ENCODE measurements around the gene SLC10A6. TPM values are rescaled to one million over a fixed set of nuclear protein-coding genes. Genes with fewer than 3 reads are reported as not detected.

SLC10A6 gene
- total and polyA plus RNA-seq, 4 donors, result 0.08 to 0.95 (median 0.25) TPM

DNA sequence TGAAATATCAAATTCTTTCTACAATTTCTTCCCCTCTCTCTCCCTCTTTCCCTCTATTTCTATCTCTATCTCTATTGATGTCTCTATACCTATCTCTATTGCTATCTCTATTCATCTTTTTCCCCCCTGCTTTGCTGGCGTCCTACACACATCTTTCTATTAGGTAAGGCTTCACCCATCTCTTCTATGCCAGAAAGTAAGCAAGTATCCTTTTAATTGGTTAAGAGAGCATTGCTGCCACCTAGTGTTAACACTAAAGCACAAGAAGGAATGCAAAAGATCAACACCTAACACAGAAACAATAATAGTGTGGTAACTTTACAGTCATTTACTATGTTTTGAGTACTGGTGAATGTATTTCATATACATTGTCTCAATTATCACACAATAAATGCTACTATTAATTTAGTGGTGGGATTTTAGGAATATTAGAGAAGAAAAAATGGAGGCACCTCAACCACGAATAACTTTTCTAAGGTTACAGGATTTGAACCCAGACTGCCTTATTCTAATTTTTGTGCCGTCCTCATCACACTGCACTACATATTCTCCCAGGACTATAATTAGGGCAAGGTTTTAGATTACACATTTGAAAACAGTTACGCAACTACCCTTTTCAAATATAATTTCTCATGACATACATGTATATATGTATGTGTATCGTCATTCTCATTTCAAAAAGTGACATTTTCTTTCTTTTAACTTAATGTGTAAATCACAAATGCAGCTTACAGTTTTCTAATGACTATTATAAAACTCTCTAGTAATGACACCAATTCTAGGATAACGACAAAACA is 46.7 kb upstream of the SLC10A6 start:
- DNase-seq (peak in 2 of 3 donors; percentile 84 to 88), ATAC-seq (ENCODE audit: insufficient read depth, low FRiP score) (no peak)
- 73 to 82% methylated on average over 6 of the region's 6 CpGs for WGBS, 2 donors
- Histone ChIP-seq H3K36me3 (ENCODE audit: control insufficient read depth in 4 of 4, insufficient read depth in 4 of 4, low read length in 4 of 4) (no peaks in the 10 kb centered on the region), H3K4me3 (no peak overlapping the region), H3K9ac (ENCODE audit: insufficient read depth in 1 of 2, low read length in 2 of 2) (no peak overlapping the region), H3K9me3 (ENCODE audit: control insufficient read depth in 4 of 4, insufficient read depth in 3 of 4, low read length in 3 of 4) (no peaks in the 10 kb centered on the region), H3K27ac (ENCODE audit: low read depth in 1 of 2, low read length in 1 of 2) (no peak overlapping the region), H3K27me3 (ENCODE audit: control insufficient read depth in 3 of 3, insufficient read depth in 3 of 3, low read length in 2 of 3) (no peaks in the 10 kb centered on the region), H3K4me1 (ENCODE audit: control insufficient read depth in 5 of 5, insufficient read depth in 5 of 5, low read length in 5 of 5) (peaks cover 0 to 13% (median 1%) of the 10 kb centered on the region in 5 donors)
- TF ChIP-seq, protein P1, sequence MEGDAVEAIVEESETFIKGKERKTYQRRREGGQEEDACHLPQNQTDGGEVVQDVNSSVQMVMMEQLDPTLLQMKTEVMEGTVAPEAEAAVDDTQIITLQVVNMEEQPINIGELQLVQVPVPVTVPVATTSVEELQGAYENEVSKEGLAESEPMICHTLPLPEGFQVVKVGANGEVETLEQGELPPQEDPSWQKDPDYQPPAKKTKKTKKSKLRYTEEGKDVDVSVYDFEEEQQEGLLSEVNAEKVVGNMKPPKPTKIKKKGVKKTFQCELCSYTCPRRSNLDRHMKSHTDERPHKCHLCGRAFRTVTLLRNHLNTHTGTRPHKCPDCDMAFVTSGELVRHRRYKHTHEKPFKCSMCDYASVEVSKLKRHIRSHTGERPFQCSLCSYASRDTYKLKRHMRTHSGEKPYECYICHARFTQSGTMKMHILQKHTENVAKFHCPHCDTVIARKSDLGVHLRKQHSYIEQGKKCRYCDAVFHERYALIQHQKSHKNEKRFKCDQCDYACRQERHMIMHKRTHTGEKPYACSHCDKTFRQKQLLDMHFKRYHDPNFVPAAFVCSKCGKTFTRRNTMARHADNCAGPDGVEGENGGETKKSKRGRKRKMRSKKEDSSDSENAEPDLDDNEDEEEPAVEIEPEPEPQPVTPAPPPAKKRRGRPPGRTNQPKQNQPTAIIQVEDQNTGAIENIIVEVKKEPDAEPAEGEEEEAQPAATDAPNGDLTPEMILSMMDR (IDR thresholded peaks at IDR 0.05; ENCODE audit: control extremely low read depth, extremely low read depth), result peak; percentile 69

DNA sequence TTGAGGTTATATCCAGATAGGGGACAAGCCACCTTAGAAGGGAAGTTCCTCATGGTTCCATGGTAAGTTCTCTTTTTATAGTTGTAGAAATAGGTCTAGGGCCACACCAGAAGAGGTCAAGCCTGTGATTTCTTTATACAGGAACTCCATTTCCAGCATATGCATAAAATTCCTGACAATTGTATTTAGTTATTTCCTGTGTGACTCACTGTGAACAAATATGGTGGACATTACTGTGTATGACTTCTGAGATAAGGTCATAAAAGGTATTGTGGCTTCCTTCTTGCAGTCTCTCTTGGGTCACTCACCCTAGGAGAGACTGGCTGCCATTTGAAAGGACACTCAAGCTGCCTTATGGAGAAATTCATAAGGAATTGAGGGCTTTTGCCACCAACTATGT is 45.3 kb upstream of the SLC10A6 start:
- ATAC-seq (ENCODE audit: insufficient read depth, low FRiP score), result no peak
- TF ChIP-seq, protein P1 (IDR thresholded peaks at IDR 0.05; ENCODE audit: control extremely low read depth, extremely low read depth), result no peak
- no peak overlapping the region for H3K27ac ChIP-seq (ENCODE audit: low read depth in 1 of 2, low read length in 1 of 2)
- H3K4me3 ChIP-seq, result no peak overlapping the region
- peaks cover 0 to 19% (median 2%) of the 10 kb centered on the region in 5 donors for H3K4me1 ChIP-seq (ENCODE audit: control insufficient read depth in 5 of 5, insufficient read depth in 5 of 5, low read length in 5 of 5)
- H3K27me3 ChIP-seq (ENCODE audit: control insufficient read depth in 3 of 3, insufficient read depth in 3 of 3, low read length in 2 of 3), result no peaks in the 10 kb centered on the region
- DNase-seq, result no peak
- no peaks in the 10 kb centered on the region for H3K36me3 ChIP-seq (ENCODE audit: control insufficient read depth in 4 of 4, insufficient read depth in 4 of 4, low read length in 4 of 4)
- no peak overlapping the region for H3K9ac ChIP-seq (ENCODE audit: insufficient read depth in 1 of 2, low read length in 2 of 2)
- no peaks in the 10 kb centered on the region for H3K9me3 ChIP-seq (ENCODE audit: control insufficient read depth in 4 of 4, insufficient read depth in 3 of 4, low read length in 3 of 4)

DNA sequence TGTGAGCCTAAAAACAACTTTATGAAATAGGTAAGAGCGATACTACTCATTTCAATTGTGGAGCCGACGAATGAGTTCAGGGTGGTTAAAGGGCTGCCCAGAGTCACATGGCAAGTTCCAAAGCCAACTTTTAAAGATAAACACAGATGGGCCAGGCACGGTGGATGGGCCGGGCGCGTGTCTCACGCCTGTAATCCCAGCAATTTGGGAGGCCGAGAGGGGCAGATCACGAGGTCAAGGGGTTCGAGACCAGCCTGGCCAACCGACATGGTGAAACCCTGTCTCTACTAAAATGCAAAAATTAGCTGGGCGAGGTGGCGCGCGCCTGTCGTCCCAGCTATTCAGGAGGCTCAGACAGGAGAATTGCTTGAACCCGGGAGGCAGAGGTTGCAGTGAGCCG is 44.0 kb upstream of the SLC10A6 start:
- Histone ChIP-seq H3K4me3 (no peak overlapping the region), H3K27me3 (ENCODE audit: control insufficient read depth in 3 of 3, insufficient read depth in 3 of 3, low read length in 2 of 3) (no peaks in the 10 kb centered on the region), H3K27ac (ENCODE audit: low read depth in 1 of 2, low read length in 1 of 2) (no peak overlapping the region), H3K9ac (ENCODE audit: insufficient read depth in 1 of 2, low read length in 2 of 2) (peak overlapping the region in 1 of 2 donors; percentile 96), H3K36me3 (ENCODE audit: control insufficient read depth in 4 of 4, insufficient read depth in 4 of 4, low read length in 4 of 4) (no peaks in the 10 kb centered on the region), H3K9me3 (ENCODE audit: control insufficient read depth in 4 of 4, insufficient read depth in 3 of 4, low read length in 3 of 4) (no peaks in the 10 kb centered on the region), H3K4me1 (ENCODE audit: control insufficient read depth in 5 of 5, insufficient read depth in 5 of 5, low read length in 5 of 5) (peaks cover 0 to 19% (median 3%) of the 10 kb centered on the region in 5 donors)
- DNase-seq (peak in 2 of 3 donors; percentile 25 to 46), ATAC-seq (ENCODE audit: insufficient read depth, low FRiP score) (no peak)
- WGBS, 2 donors, result 87 to 88% methylated on average over 19 of the region's 19 CpGs
- TF ChIP-seq, protein P1 (IDR thresholded peaks at IDR 0.05; ENCODE audit: control extremely low read depth, extremely low read depth), result no peak
